ENCODE measurements around the gene GFRA1.

Gene GFRA1

DNA sequence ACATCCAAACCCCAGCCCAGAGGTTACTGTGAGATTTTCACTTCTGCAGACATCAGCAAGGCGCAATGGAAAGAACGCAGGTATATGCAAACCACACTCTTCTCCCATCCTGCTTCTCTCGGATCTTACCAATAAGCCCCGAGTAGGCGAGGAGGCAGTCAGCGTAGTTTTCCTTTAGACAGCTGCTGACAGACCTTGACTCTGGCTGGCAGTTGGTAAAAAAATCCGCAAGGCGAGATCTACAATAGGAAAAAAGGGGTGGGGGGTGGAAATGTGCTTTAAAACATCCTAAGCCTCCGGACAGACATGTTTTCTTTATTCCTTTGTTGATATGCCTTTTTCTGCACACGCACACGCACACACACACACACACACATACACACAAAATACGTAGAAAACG lies 176.5 kb downstream of the GFRA1 start:
- no peak for DNase-seq (ENCODE audit: low read depth)
- H3K4me3 ChIP-seq (ENCODE audit: low read depth, low read length) = no peak overlapping the region
- TF ChIP-seq, protein P1, sequence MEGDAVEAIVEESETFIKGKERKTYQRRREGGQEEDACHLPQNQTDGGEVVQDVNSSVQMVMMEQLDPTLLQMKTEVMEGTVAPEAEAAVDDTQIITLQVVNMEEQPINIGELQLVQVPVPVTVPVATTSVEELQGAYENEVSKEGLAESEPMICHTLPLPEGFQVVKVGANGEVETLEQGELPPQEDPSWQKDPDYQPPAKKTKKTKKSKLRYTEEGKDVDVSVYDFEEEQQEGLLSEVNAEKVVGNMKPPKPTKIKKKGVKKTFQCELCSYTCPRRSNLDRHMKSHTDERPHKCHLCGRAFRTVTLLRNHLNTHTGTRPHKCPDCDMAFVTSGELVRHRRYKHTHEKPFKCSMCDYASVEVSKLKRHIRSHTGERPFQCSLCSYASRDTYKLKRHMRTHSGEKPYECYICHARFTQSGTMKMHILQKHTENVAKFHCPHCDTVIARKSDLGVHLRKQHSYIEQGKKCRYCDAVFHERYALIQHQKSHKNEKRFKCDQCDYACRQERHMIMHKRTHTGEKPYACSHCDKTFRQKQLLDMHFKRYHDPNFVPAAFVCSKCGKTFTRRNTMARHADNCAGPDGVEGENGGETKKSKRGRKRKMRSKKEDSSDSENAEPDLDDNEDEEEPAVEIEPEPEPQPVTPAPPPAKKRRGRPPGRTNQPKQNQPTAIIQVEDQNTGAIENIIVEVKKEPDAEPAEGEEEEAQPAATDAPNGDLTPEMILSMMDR (conservative IDR thresholded peaks at IDR 0.05; ENCODE audit: low read depth, low read length) = no peak

DNA sequence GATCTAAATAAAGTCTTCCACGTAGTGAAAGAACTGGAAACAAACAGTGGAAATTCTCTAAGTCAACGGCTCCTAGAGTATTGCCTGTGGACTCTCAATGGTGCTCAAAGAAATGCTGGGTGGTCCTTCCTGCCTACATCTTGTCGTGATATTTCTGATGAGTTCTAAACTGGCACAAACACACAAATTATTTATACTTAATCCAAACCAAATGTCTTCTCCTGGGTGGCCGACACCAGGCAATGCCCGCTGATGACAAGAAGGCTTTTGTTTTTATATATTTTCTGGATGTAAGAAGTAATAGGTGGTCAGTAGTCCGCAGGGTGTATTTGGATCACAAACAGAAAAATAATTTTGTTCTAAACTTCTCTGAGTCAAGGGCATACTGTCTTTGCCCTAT lies 178.7 kb downstream of the GFRA1 start:
- DNase-seq (ENCODE audit: low read depth) = no peak

DNA sequence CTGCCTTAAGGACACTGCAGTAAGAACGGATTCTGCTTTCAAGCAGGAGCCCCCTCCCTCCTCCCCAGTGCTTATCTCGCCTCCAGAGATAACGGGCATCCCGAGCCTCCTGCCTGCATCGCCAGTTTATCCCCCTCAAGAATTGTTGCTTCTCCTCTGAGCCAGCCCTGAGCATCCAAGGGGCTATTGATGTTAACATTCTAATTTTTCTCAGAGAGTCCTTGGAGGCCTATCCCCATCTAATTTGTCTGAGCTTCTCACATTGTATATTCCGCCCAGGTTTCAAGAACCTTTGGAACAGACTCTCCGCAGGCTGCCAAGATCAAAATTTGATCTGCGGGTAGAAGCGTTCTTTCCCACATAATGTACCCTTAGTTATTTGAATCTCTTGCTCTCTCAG lies 180.0 kb downstream of the GFRA1 start:
- no peak for DNase-seq (ENCODE audit: low read depth)
- TF ChIP-seq, protein P1 (conservative IDR thresholded peaks at IDR 0.05; ENCODE audit: low read depth, low read length) = no peak
- no peak overlapping the region for H3K4me3 ChIP-seq (ENCODE audit: low read depth, low read length)

More for the DNA sequence above, 178.7 kb downstream of the GFRA1 start:
- TF ChIP-seq, protein P1 (conservative IDR thresholded peaks at IDR 0.05; ENCODE audit: low read depth, low read length) = no peak
- H3K4me3 ChIP-seq (ENCODE audit: low read depth, low read length) = no peak overlapping the region

DNA sequence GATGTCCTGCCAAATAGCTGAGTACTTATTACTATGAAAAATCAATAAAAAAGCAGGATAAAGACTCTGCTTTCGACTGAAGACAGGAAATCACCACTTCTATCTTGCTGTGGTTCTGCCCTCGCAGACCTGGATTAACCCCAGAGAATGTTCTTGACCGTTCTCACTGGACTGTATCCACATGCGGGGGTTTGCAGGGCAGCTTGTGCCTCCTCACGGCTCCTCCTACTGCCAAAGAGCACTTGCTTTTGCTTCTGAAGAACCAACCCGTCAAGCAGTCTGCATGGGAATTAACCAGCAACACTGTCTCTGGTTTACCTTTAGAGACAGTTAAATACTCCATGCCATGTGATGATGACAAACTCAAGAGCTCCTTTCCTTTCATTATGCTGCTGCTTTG lies 184.0 kb downstream of the GFRA1 start:
- TF ChIP-seq, protein P1 (conservative IDR thresholded peaks at IDR 0.05; ENCODE audit: low read depth, low read length) = no peak
- no peak overlapping the region for H3K4me3 ChIP-seq (ENCODE audit: low read depth, low read length)

DNA sequence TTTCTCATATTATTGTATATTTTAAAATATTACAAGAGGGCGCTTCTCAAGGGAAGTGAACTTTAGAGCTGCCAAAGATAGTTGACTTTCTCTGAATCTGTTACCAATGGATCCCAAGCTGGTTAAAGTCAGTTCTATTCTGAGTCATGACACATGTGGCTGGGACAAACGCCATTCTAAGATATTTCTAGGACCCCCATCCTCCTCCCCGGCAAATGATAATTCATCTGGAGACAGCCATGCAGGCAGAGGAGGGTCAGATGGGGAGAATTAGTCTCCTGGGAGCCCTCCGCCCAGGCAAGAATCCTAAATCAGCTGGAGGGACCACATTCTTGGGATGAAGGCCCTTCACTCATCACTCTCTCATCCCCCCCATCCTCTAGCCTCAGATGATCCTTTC lies 187.7 kb downstream of the GFRA1 start:
- TF ChIP-seq, protein P1 (conservative IDR thresholded peaks at IDR 0.05; ENCODE audit: low read depth, low read length) = no peak
- no peak for DNase-seq (ENCODE audit: low read depth)
- no peak overlapping the region for H3K4me3 ChIP-seq (ENCODE audit: low read depth, low read length)

More for the DNA sequence above, 184.0 kb downstream of the GFRA1 start:
- no peak for DNase-seq (ENCODE audit: low read depth)

DNA sequence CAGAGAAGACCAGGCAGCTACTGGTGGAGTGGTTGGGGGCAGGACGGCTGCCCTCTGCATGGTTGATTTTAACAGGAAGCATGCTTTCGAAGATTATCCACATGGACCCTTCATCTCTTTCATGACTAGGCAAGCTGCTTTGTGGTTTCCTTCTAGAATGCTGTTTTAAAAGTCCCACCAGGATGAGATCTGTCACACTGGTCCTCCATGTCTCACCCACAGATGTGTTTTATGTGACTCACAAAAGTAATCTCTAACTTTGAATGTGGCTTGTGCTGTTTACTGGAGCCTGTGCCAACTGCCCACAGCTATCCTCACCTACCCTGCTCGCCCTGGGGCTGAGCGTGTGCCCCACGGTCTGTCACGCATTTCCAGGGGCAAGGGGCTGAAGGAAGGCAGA lies 188.8 kb downstream of the GFRA1 start:
- TF ChIP-seq, protein P1 (conservative IDR thresholded peaks at IDR 0.05; ENCODE audit: low read depth, low read length) = no peak
- no peak for DNase-seq (ENCODE audit: low read depth)
- H3K4me3 ChIP-seq (ENCODE audit: low read depth, low read length) = no peak overlapping the region

DNA sequence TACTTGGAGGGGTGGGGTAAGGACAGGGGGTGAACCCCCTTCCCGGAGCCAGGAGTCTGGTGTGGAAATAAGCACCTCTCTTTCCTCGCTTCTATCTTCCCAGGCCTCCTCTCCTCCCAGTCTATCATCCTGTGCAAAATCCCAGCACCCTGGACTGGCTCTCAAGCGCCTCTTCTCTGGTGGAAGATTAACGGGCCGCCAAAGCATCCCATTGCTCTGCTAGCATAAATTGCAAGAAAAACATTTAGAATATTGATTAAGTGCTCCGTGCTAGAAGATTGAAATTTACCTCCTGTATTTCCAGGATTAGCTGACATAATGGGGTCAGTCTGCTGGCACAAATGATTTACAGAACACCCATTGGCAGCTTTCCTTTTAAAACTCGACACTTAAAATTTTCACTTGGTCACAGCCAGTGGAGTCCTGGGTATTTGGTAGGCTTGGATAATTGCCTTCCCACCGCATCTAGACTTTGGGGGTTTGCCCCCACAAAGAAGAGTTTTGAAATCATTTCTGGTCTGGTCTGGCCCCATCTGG lies 189.7 kb downstream of the GFRA1 start:
- TF ChIP-seq, protein P1 (conservative IDR thresholded peaks at IDR 0.05; ENCODE audit: low read depth, low read length) = no peak
- DNase-seq (ENCODE audit: low read depth) = no peak

More for the DNA sequence above, 189.7 kb downstream of the GFRA1 start:
- H3K4me3 ChIP-seq (ENCODE audit: low read depth, low read length) = no peak overlapping the region
